ENCODE measurements around the gene OLA1.

DNA sequence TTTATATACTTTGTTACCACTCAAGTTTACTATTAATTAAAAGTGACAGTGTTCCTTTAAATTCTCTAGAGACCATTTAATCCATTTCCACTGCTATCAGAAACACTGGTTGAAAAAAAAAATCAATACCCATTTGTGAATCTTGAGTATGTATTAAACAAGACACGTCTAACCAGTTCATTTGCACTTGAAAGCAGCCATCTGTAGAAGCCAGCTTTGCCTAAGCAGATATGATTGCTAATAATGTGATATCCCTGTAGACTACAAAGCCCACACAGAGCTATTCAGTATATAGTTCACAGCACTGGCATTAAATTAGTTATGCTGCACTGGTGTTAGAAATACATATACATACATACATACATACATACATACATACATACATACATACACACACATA is 171.4 kb downstream of the OLA1 start:
- TF ChIP-seq, protein P1, sequence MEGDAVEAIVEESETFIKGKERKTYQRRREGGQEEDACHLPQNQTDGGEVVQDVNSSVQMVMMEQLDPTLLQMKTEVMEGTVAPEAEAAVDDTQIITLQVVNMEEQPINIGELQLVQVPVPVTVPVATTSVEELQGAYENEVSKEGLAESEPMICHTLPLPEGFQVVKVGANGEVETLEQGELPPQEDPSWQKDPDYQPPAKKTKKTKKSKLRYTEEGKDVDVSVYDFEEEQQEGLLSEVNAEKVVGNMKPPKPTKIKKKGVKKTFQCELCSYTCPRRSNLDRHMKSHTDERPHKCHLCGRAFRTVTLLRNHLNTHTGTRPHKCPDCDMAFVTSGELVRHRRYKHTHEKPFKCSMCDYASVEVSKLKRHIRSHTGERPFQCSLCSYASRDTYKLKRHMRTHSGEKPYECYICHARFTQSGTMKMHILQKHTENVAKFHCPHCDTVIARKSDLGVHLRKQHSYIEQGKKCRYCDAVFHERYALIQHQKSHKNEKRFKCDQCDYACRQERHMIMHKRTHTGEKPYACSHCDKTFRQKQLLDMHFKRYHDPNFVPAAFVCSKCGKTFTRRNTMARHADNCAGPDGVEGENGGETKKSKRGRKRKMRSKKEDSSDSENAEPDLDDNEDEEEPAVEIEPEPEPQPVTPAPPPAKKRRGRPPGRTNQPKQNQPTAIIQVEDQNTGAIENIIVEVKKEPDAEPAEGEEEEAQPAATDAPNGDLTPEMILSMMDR (IDR thresholded peaks at IDR 0.05) = no peak
- TF ChIP-seq EZH2phosphoT487 (IDR thresholded peaks at IDR 0.05) = no peak
- no peak for TF ChIP-seq EZH2 (IDR thresholded peaks at IDR 0.05)

All from neural progenitor cell (in vitro differentiated cells).